GM10847 (cell line): ENCODE results near the gene YEATS4.

Experiments
- POLR2A ChIP-seq: IDR thresholded peaks from 2 replicates; pipeline ENCODE4 v1.6.1; 2011; ENCODE audit not compliant: insufficient read length; ENCODE audit errors: extremely low read depth

YEATS4 gene

DNA sequence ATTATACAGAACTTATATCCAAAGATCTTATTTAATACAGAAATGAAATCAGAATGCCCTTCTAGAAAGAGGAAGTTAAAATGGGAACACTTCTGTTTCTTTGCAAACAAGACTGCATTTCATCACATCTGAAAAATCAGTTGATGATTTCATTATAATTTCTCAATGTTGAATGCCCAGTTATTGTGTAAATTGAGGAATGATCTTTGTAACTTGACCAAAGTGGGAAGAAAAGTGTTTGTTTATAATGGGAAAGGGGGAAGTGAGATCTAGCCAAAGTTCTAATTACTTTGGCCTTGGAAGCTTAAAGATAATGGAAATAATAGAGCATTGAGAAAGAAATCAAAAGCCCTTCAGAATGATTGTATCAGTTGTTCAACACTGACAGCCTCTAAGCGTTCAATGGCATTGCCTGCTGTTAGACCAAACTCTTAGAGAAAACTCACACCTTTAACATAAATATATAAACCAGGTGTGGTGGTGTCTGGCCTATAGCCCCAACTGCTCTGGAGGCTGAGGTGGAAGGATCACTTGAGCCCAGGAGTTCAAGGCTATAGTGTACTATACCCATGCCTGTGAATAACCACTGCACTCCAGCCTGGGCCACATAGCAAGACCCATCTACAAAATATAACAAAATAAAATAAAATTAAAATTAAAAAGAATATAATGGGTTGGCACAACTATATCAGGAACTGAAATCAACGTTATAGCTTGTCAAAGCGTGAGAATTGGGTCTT lies 21.3 kb upstream of the YEATS4 start:
- no peak for TF ChIP-seq POLR2A

DNA sequence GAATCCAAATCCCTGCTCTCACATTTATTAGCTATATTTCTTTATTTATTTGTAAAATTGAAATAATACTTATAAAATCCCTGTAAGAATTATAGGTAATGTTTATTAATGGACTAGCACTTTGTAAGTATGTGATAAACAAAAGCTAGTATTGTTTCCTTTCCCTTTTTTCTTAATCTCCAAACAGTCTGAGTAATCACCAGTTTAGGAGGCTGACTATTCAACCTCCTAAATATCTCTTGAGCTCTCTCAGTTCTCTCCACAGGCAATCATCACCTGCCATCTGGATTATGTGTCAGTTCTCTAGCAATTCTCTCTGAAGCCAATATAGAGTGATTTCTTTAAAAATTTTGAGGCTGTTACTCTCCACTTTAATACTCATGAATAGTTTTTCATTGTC lies 20.6 kb upstream of the YEATS4 start:
- TF ChIP-seq POLR2A = no peak

DNA sequence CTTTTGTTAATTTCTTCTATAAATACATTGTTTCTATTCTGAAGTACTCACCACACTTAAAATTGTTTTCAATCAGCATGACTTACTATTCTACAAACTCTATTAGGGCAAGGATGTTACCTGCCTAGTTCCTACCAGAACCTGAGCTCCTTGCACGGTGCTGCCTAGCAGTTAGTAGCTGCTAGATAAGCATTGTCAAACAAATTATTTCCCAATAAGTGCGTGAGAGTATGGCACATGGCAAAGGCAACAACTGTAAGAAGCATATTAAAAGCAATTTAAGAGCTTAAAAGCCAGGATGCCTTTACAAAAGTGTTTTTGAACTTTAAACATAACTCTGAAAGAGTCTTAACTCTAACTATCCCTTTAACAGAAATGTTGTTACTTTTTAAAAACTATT lies 19.5 kb upstream of the YEATS4 start:
- no peak for TF ChIP-seq POLR2A

DNA sequence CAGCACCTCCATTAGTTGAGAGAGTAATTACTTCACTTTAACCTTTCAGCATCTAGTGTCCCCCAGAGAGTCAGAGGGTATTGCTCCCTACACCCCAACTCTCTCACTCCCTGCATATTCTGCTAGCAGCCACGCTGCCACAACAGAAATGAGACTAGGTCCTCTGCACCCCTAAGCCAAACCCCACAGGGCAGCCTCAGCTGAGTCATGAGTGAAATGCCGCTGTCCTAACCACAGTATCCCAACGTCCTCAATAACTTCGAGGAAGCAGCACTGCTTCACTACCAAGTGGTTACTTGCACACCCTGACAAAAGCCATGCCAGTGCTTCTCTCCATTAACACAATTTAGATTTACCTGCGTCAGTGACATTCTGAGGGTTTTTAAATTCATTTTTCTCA lies 18.2 kb upstream of the YEATS4 start:
- no peak for TF ChIP-seq POLR2A

DNA sequence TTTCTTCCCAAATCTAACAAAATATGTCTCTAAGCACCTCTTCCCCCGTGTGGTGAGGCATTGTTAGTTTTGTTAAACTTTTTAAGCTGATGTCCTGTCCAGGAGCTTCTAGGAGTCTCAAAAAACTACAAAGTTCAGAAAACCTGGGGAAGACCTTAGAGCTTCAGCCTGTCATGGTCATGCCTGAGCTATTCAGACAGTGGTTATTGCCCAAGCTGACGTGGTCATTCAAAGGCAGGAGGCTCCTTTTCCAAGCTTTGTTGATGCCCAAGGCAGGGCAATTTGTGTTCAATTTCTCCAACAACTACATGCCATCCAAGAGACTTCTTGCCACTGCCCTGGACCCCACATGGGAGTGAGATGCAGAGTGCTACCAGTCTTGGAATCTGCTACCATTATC lies 17.1 kb upstream of the YEATS4 start:
- no peak for TF ChIP-seq POLR2A

DNA sequence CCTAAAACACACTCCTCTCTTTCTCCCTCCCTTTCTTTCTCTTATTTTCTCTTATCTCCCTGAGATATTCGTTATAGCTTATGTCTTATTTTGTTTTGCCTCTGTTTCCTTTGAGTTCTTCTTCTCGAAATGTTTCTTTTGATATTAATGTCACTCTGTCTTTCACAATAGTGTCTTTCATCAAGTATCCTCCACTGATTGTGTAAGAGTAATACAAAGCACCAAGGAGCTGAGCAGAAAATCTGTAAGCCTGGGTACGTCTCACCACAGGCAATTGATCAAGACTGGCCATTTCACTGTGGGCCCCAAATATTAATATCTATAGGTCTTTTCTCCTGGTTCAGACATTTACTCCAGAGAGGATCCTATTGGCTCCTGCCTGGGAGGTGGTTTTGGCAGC lies 16.2 kb upstream of the YEATS4 start:
- TF ChIP-seq POLR2A = no peak

DNA sequence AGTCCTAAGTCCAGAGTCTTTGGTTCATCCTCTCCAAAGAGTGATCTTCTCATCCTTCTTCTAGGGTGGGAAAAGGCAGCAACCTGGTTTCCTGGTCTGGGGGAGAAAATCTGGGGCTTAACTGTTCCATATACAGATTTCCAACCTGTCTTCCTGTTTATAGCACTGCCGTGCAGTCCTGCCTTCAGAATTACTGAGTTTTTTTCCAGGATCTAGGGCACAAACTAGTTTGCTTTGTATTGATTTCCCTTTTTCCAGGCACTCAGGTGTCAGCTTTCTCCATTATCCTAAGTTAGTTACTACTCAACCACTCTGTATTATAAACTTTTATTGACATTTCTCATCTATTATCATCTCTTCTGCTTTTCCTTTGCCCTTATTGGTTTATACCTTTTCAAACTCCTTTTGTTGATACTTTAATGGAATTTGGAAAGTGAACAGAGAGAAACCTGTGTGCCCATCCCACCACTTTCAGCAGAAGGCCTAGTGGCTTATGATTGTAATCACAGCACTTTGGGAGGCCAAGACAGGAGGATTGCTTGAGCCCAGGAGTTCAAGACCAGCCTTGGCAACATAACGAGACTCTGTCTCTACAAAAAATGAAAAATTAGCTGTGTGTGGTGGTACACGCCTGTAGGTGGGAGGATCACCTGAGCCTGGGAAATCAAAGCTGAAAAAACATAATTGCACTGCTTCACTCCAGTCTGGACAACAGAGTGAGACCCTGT lies 15.5 kb upstream of the YEATS4 start:
- no peak for TF ChIP-seq POLR2A

DNA sequence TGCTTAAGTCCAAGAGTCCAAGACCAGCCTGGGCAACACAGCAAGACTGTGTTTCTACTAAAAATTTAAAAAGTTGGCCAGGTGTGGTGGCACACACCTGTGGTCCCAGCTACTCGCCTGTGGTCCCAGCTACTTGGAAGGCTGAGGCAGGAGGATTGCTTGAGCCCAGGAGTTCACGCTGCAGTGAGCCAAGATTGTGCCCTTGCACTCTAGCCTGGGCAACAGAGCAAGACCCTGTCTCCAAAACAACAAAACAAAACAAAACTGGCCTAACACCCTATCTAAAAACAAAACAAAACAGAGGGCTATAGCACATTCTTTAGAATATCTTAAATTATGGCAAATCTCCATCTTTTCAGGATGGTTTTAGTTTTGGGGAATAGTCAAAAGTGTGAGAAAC lies 14.5 kb upstream of the YEATS4 start:
- TF ChIP-seq POLR2A = no peak

DNA sequence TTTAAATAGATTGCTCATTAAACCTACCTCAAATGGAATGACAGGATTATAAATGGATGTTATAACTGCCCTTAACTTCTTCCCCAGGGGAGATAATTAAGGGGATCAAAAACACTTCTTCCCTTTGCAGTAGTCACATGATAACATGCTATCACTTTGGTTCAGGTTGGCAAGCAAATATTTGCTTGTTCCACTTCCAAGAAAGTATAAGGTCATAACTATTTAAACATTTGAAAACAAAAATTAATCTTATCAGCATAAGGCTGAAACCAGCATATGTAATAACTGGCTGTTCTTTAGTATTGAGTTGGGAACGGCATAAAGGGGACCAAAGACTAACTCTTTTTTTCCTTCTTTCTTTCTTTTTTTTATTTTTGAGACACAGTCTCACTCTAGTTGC lies 13.8 kb upstream of the YEATS4 start:
- no peak for TF ChIP-seq POLR2A

DNA sequence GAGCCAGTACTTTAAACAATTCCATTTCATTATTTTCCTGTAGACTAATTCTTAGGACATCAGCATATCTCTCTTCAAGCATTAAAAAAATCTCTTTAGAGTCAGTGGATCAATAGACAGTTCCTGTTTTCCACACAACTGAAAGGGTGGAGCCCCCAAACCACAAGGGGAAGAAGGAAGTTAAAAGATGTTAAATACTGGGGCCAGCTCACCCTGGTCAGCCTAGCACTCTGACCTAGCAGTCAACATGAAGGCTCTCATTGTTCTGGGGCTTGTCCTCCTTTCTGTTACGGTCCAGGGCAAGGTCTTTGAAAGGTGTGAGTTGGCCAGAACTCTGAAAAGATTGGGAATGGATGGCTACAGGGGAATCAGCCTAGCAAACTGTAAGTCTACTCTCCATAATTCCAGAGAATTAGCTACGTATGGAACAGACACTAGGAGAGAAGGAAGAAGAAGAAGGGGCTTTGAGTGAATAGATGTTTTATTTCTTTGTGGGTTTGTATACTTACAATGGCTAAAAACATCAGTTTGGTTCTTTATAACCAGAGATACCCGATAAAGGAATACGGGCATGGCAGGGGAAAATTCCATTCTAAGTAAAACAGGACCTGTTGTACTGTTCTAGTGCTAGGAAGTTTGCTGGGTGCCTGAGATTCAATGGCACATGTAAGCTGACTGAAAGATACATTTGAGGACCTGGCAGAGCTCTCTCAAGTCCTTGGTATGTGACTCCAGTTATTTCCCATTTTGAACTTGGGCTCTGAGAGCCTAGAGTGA lies 11.2 kb upstream of the YEATS4 start, which contains the start of gene LYZ:
LYZ (plus strand) TSS at position 220 of the 777 bp plus-strand sequence; CDS start at position 248, 28 bp downstream.
- no peak for TF ChIP-seq POLR2A

DNA sequence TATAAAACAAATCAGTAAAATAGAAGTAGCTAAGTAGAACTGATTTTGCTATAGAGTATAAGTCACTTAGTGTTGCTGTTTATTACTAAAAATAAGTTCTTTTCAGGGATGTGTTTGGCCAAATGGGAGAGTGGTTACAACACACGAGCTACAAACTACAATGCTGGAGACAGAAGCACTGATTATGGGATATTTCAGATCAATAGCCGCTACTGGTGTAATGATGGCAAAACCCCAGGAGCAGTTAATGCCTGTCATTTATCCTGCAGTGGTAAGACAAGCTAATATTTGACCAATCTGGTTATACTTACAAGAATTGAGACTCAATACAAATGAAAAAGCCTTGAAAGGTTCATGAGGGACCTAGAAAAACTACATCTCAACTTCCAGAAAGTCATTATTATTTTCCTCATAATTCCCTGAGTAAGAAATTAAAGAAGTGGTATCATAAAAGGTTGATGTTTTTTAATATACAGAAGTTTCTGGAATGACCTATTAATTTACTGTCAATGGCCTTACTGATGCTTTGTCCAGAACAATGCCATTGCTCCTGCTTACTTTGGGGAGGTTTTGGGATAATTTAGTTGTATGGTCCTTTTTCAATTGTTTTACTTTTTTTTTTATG lies 9.4 kb upstream of the YEATS4 start:
- no peak for TF ChIP-seq POLR2A

DNA sequence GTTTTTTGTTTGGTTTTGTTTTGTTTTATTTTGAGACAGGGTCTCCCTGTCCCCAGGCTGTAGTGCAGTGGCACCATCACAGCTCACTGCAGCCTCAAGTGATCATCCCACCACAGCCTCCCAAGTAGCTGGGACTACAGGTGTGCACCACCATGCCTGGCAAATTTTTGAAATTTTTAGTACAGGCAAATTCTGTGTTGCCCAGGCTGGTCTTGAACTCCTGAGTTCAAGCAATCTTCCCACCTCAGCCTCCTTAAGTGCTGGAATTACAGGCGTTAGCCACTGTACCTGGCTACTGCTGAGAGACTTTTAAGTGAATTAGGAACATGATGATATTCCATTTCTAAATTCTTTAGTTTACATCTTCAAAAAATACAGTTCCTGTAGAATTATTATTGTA lies 8.8 kb upstream of the YEATS4 start:
- no peak for TF ChIP-seq POLR2A

DNA sequence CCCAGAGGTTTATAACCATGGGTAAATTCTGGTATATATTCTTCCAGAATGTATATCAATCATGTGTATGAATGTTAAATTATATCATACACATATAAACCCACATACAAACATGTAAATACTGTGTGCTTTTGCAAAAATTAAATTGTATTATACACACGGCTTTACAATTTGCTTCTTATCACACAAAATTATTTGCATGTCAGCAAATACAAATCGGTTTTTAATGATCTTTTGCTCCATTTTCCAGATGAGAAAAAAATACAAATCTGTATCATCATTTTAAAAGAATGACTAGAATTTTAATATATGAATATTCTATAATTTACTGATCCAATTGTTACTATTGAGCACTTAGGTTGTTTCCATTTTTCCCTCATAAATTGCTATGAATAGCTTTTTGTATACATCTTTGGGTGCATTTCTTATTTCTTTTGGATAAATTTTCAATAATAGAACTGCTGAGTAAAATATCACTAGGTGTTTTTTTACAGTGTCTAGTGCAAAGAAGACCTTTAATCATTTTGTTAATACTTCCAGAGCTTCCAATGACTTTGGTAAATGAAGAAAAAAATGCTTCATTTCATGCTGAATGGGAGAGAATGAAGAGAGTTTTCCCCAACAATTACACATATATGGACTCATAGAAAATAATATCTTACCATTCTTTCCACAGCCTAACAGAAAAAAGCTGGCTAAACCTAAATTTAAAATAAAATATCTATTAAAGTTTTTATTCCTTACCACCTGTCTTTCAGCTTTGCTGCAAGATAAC lies 7.9 kb upstream of the YEATS4 start:
- TF ChIP-seq POLR2A = no peak

DNA sequence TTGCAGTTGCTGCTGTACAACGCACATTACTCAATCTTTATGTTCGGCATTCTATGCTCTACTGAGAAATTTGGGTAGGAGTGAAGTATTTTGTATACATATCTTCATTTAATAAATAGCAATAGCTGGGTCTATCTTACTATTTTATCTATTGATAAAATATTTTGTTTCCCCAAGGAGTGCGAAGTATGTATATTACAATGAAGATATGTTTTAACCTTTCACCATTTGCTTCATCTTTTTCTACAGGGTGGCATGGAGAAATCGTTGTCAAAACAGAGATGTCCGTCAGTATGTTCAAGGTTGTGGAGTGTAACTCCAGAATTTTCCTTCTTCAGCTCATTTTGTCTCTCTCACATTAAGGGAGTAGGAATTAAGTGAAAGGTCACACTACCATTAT lies 6.6 kb upstream of the YEATS4 start:
- TF ChIP-seq POLR2A = no peak

DNA sequence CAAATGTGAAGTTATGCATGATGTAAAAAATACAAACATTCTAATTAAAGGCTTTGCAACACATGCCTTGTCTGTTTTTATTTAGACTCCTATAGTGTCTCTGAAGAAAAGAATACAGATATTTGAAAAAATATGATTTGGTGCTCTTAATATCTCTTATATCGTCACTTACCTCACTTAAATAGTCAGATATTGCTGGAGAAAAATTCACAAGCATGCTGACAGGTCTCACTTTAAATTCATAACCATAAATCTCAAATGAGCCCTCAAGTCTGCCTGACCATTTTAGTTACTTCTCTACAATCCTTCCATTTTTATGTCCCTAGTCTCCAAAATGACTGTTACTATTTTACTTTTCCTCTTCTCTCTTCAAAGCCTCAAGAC lies 5.4 kb upstream of the YEATS4 start:
- TF ChIP-seq POLR2A = no peak
